ENCODE measurements around the gene PHKA2.
"Not testable (repeated sequence)": the region's sequence is repeated elsewhere in the genome, so short reads cannot be mapped to it uniquely, and the experiment has no call there.

Gene PHKA2

DNA sequence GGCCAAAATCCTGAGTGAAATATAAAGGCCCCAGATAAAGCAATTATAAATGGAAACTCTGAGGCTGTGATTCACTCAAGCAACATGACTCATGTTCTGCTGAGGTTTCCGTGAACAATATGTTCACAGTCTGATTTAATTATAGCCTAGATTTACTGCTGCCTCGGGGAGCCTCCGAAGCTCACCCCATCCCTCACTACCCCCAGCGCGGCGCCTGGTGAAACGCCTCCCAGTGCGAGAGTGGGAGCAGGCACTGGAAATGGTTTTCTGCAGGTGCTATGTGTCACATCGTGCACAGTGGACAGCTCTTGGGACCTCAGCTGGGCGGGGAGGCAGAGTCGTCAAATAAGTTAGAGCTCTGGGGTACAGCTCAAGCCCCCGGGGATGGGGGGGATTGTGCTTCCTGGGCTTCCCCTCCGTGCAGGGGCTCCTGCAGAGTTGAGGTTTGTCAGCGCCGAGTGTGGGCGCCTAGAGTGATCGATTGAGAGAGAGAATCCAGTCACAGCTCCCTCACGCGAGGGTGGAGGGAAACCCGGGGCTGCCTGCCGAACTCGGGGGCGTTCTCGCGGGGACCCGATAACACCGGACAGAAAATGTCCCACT is 110.6 kb downstream of the PHKA2 start:
- DNase-seq (ENCODE audit: low read depth in 1 of 2, low spot score in 1 of 2): no peak

GRCh38 chrX:18872621-18873020 is 111.3 kb downstream of the PHKA2 start:
- DNase-seq (ENCODE audit: low read depth in 1 of 2, low spot score in 1 of 2): no peak

DNA sequence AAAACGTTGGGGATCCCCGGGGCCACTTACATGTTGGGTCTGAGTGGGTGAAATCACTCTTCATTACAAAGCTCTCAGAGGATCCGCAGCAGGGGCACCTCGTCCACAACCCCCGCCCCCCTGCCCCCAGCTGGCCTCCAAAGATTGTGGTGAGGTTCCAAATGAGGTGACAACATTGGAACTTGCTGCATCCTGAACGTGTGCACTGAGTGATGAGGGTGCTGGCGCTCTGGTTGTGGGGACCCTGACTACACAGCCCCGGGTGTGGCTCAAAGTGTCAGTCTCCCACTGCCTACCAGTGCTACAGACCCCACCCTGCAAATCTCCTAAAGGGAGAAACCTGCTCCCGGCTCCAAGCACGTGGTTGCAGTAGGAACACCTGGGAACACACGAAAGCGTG is 111.9 kb downstream of the PHKA2 start:
- DNase-seq (ENCODE audit: low read depth in 1 of 2, low spot score in 1 of 2): no peak

DNA sequence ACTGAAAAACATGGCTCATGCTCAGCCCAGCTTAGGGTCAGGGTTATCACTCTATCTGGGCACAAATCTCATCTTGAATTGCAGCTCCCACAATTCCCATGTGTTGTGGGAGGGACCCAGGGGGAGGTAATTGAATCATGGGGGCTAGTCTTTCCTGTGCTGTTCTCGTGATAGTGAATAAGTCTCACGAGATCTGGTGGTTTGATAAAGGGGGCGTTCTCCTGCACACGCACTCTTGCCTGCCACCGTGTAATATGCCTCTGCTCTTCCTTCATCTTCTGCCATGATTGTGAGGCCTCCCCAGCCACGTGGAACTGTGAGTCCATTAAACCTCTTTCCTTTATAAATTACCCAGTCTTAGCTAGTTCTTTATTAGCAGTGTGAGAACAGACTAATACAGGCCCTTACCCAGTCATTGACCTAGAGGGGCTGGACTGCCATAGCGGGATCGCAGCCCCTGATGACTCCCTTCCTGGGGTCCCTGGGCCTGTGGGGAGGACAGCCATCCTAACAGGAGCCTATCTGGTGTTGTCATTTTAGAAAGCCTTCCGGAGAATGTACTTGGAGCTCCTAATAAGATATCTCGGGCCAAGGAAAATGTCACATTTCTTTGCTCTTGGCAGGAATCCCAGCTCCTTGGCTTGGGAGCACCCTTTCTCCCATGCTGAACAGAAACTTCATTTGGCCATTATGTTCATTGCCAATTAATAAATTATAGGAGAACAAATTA is 112.6 kb downstream of the PHKA2 start:
- no peak for DNase-seq (ENCODE audit: low read depth in 1 of 2, low spot score in 1 of 2)

- DNase-seq (ENCODE audit: low read depth in 1 of 2, low spot score in 1 of 2): no peak
These were observed 119.5 kb downstream of the PHKA2 start for GRCh38 chrX:18864390-18864920.

DNA sequence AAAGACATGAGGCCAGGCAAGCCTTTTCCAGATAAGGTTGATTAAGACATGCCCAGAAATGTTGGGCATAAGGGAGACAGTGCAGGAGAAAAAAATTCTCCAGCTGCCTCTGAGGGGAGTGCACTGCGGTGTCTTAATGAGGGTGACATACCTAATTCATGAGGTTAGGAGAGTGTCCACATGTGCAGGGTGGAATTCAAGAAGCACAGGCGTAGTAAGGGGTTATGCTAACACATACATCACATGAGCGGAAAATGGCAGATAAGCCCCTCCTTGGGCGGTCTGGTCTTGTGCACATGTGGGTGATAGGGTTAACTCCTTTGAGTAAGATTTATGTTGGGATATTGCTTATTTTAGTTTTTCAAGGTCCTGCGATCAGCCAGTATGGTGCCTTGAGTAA is 122.4 kb downstream of the PHKA2 start:
- DNase-seq (ENCODE audit: low read depth in 1 of 2, low spot score in 1 of 2): no peak

- no peak for DNase-seq (ENCODE audit: low read depth in 1 of 2, low spot score in 1 of 2)
These were observed 127.3 kb downstream of the PHKA2 start for GRCh38 chrX:18856645-18856997.

DNA sequence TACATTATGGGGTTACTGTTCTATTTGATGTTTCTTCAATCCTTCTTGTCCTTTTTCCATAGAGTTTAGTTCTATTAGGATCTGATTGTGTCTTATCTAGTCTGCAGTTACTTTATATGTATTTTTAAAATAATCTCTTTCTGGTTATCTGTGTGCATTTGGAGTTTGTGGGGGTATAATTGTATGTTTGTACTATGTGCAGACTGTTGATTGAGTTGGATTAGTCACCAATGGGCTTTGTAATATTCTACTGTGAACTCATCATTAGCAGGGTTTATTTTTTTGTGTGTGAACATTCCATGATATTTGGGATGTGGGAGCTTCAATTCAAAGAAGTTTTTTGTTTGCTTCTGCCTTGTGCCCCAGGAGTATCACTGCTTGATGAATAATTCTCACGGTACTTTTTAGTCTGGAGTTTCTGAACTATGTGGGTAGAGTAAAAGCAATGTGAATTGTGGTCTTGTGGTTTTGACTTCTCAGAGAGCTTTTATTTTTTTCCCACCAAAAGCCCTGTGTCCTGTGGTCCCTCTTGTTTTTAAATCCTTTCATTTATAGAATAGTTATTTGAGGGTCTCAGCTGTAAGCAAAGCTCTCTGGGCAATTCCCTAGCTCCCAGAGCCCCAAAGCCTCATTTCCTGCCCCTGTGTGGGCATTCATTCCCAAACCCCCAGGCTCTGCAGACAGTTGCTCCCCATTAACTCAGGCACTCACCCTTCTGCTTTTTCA is 127.8 kb downstream of the PHKA2 start:
- DNase-seq (ENCODE audit: low read depth in 1 of 2, low spot score in 1 of 2): no peak

- not testable (repeated sequence) for DNase-seq (ENCODE audit: low read depth in 1 of 2, low spot score in 1 of 2)
These were observed 136.0 kb downstream of the PHKA2 start for GRCh38 chrX:18847901-18848300.
